H1 (cell line): ENCODE data around the gene SLC39A11. TPM values are rescaled to one million over a fixed set of nuclear protein-coding genes. Genes with fewer than 3 reads are reported as not detected.

Source experiments
- CTCF ChIA-PET: fragments of 300-600 bp; sonication (Branson Sonifier 250); formaldehyde crosslinking; loops from one replicate; lab custom pipeline; 2021; ENCODE audit not compliant: partially characterized antibody; lab: Charles Lee
- POLR2A ChIA-PET: fragments of 300-600 bp; sonication (Branson Sonifier 250); formaldehyde crosslinking; loops from one replicate; lab custom pipeline; 2021; ENCODE audit warnings: inconsistent platforms; ENCODE audit not compliant: partially characterized antibody; lab: Charles Lee
- DNase-seq, 2 experiments: peaks; one replicate each; pipeline versions ENCODE4 v3.0.0 to v3.0.0-alpha.2; 2010 to 2022; ENCODE audit warnings: low spot score in 2 of 2, low read depth in 1 of 2, mixed read lengths in 1 of 2
- FAIRE-seq: peaks from 2 replicates; lab custom pipeline; 2011; peaks lifted over from hg19 to GRCh38; lab: Jason Lieb, UNC
- H2AFZ ChIP-seq: 2 replicates; pipeline ENCODE4 v1.8.1; 2012; ENCODE audit warnings: low read length, inconsistent platforms
- H2AK5ac ChIP-seq: 2 replicates; pipeline ENCODE4 v1.6.1; 2013; ENCODE audit warnings: low read depth, low read length
- H2BK120ac ChIP-seq: replicated peaks from 2 replicates; pipeline ENCODE3; 2013; ENCODE audit warnings: low read depth, low read length, inconsistent platforms
- H2BK12ac ChIP-seq: 2 replicates; pipeline ENCODE4 v1.6.1; 2013; ENCODE audit warnings: low read depth, low read length
- H2BK15ac ChIP-seq: 2 replicates; pipeline ENCODE4 v1.6.1; 2013; ENCODE audit warnings: low read length
- H2BK20ac ChIP-seq: 2 replicates; pipeline ENCODE4 v1.6.1; 2013; ENCODE audit warnings: low read length
- H2BK5ac ChIP-seq: 2 replicates; pipeline ENCODE4 v1.6.1; 2013; ENCODE audit warnings: low read depth, low read length
- H3K14ac ChIP-seq: 2 replicates; pipeline ENCODE4 v1.6.1; 2013; ENCODE audit warnings: inconsistent platforms; ENCODE audit not compliant: insufficient read length
- H3K18ac ChIP-seq: 2 replicates; pipeline ENCODE4 v1.6.1; 2013; ENCODE audit warnings: low read length; ENCODE audit errors: extremely low read depth
- H3K23ac ChIP-seq: 2 replicates; pipeline ENCODE4 v1.6.1; 2013; ENCODE audit warnings: inconsistent platforms; ENCODE audit not compliant: insufficient read length
- H3K23me2 ChIP-seq: 2 replicates; pipeline ENCODE4 v1.6.1; 2013; ENCODE audit warnings: low read depth, low read length
- H3K27ac ChIP-seq: 2 replicates; pipeline ENCODE4 v1.6.1; 2011; ENCODE audit warnings: low read depth, low read length, inconsistent platforms
- H3K27me3 ChIP-seq, 4 experiments: replicated peaks in 1 of 4; 1 replicate in 1 of 4; 2 replicates in 3 of 4; pipeline versions ENCODE4 v1.6.1 to v1.8.1; 2011 to 2013; ENCODE audit warnings: low read length in 3 of 4, mild to moderate bottlenecking in 3 of 4, inconsistent platforms in 2 of 4, mixed read lengths in 2 of 4, moderate library complexity in 1 of 4; ENCODE audit not compliant: control insufficient read depth in 3 of 4, insufficient read depth in 3 of 4; ENCODE audit errors: extremely low read depth in 1 of 4
- H3K36me3 ChIP-seq, 4 experiments: 2 replicates each; pipeline versions ENCODE4 v1.6.1 to v1.8.1; 2011 to 2013; ENCODE audit warnings: mild to moderate bottlenecking in 4 of 4, low read length in 3 of 4, moderate library complexity in 2 of 4, control low read depth in 1 of 4, inconsistent platforms in 1 of 4; ENCODE audit not compliant: insufficient read depth in 4 of 4, control insufficient read depth in 2 of 4
- H3K4ac ChIP-seq: replicated peaks from 2 replicates; pipeline ENCODE3; 2013; ENCODE audit warnings: low read length, low read depth, mixed read lengths, inconsistent platforms; ENCODE audit not compliant: insufficient read length
- H3K4me1 ChIP-seq, 4 experiments: replicated peaks in 1 of 4; 1 replicate in 1 of 4; 2 replicates in 3 of 4; pipeline versions ENCODE4 v1.6.1 to v1.8.1; 2011 to 2013; ENCODE audit warnings: low read length in 3 of 4, inconsistent platforms in 2 of 4, mixed read lengths in 1 of 4; ENCODE audit not compliant: insufficient read depth in 4 of 4, control insufficient read depth in 3 of 4
- H3K4me2 ChIP-seq, 2 experiments: 2 replicates each; pipeline versions ENCODE4 v1.6.1 to v1.8.1; 2011 to 2013; ENCODE audit warnings: low read depth in 2 of 2, low read length in 2 of 2, control low read depth in 1 of 2, inconsistent platforms in 1 of 2, mild to moderate bottlenecking in 1 of 2; ENCODE audit not compliant: insufficient read depth in 1 of 2
- H3K4me3 ChIP-seq, 4 experiments: fragments of 200-600, 300-600 bp in 1 of 4; sonication (generic), shearing (Covaris generic), sonication (Bioruptor Twin) in 1 of 4; 2 replicates each; pipeline versions ENCODE4 v1.5.1 to v1.8.1; 2011 to 2016; ENCODE audit warnings: low read length in 4 of 4, low read depth in 3 of 4, control low read depth in 2 of 4, inconsistent platforms in 2 of 4, mild to moderate bottlenecking in 2 of 4, mixed read lengths in 1 of 4, moderate library complexity in 1 of 4; ENCODE audit not compliant: insufficient read depth in 2 of 4; ENCODE audit errors: extremely low read depth in 1 of 4
- H3K56ac ChIP-seq: replicated peaks from 2 replicates; pipeline ENCODE3; 2013; ENCODE audit warnings: low read depth, mild to moderate bottlenecking, mixed read lengths, low read length, inconsistent platforms; ENCODE audit not compliant: insufficient read length
- H3K79me1 ChIP-seq: 2 replicates; pipeline ENCODE4 v1.6.1; 2013; ENCODE audit warnings: low read depth, low read length, control low read depth
- H3K79me2 ChIP-seq, 2 experiments: 2 replicates each; pipeline versions ENCODE4 v1.6.1 to v1.8.1; 2012 to 2013; ENCODE audit warnings: low read length in 2 of 2, mild to moderate bottlenecking in 2 of 2, inconsistent platforms in 1 of 2; ENCODE audit not compliant: insufficient read depth in 2 of 2, control insufficient read depth in 1 of 2
- H3K9ac ChIP-seq, 4 experiments: replicated peaks in 1 of 4; 1 replicate in 1 of 4; 2 replicates in 3 of 4; pipeline versions ENCODE4 v1.6.1 to v1.8.1; 2011 to 2013; ENCODE audit warnings: low read depth in 3 of 4, low read length in 3 of 4, control low read depth in 2 of 4, mild to moderate bottlenecking in 2 of 4, moderate library complexity in 2 of 4, inconsistent platforms in 1 of 4; ENCODE audit errors: extremely low read depth in 1 of 4
- H3K9me3 ChIP-seq, 2 experiments: 2 replicates each; pipeline versions ENCODE4 v1.6.1 to v1.8.1; 2012 to 2013; ENCODE audit warnings: mild to moderate bottlenecking in 2 of 2, moderate library complexity in 2 of 2, control low read depth in 1 of 2, inconsistent platforms in 1 of 2, low read depth in 1 of 2, low read length in 1 of 2, mixed read lengths in 1 of 2; ENCODE audit not compliant: insufficient read depth in 2 of 2
- H4K20me1 ChIP-seq, 2 experiments: replicated peaks in 1 of 2; 2 replicates each; pipeline versions ENCODE3 to v1.8.1; 2011 to 2013; ENCODE audit warnings: inconsistent platforms in 2 of 2, low read length in 2 of 2, mild to moderate bottlenecking in 1 of 2; ENCODE audit not compliant: insufficient read depth in 2 of 2, control insufficient read depth in 1 of 2
- H4K5ac ChIP-seq: 2 replicates; pipeline ENCODE4 v1.6.1; 2013; ENCODE audit warnings: low read length, low read depth, mixed read lengths, inconsistent platforms; ENCODE audit not compliant: insufficient read length
- H4K8ac ChIP-seq: 2 replicates; pipeline ENCODE4 v1.8.0; 2013; ENCODE audit warnings: mild to moderate bottlenecking, moderate library complexity, low read length, inconsistent platforms; ENCODE audit not compliant: insufficient read depth; ENCODE audit errors: extremely low read depth
- H4K91ac ChIP-seq: replicated peaks from 2 replicates; pipeline ENCODE3; 2013; ENCODE audit warnings: low read length, mixed read lengths, inconsistent platforms; ENCODE audit not compliant: insufficient read length
- CBX5 ChIP-seq: fragments of 300-800, 300-1000 bp; sonication (generic); IDR thresholded peaks from 2 replicates; pipeline ENCODE4 v1.7.1; 2016; ENCODE audit warnings: antibody characterized with exemption, low read length, low read depth
- FOSL1 ChIP-seq: IDR thresholded peaks from 2 replicates; pipeline ENCODE4 v1.6.1; 2011; ENCODE audit warnings: mild to moderate bottlenecking, low read depth, low read length, moderate library complexity; ENCODE audit not compliant: insufficient read depth
- NANOG ChIP-seq: IDR thresholded peaks from 2 replicates; pipeline ENCODE4 v1.6.1; 2011; ENCODE audit warnings: low read length, low read depth, mild to moderate bottlenecking, inconsistent platforms; ENCODE audit not compliant: insufficient read depth, poor library complexity, severe bottlenecking
- RBBP5 ChIP-seq: IDR thresholded peaks from 2 replicates; pipeline ENCODE4 v1.7.1; 2012; ENCODE audit warnings: low read depth, mild to moderate bottlenecking, inconsistent platforms, low read length, moderate library complexity, borderline replicate concordance
- SP1 ChIP-seq: IDR thresholded peaks from 2 replicates; pipeline ENCODE4 v1.6.1; 2011; ENCODE audit warnings: low read depth, low read length
- TEAD4 ChIP-seq: IDR thresholded peaks from 2 replicates; pipeline ENCODE4 v1.6.1; 2012; ENCODE audit warnings: low read depth, low read length, inconsistent platforms, mixed read lengths
- WGBS, 2 experiments: shearing (Covaris generic) in 1 of 2; methylation state at CpG; one replicate each; pipeline versions ENCODE4 v1.1.6 to v1.1.7; 2013 to 2015; ENCODE audit warnings: low lambda C conversion rate in 2 of 2, mixed read lengths in 2 of 2, inconsistent platforms in 1 of 2, low coverage in 1 of 2, missing lambda C conversion rate in 1 of 2; ENCODE audit not compliant: insufficient replicate concordance in 2 of 2, insufficient coverage in 1 of 2, insufficient read length in 1 of 2; ENCODE audit errors: extremely low coverage in 1 of 2, missing lambda C conversion rate in 1 of 2; 5-methylcytosine and 5-hydroxymethylcytosine counted together
- polyA plus RNA-seq, 7 experiments: library from polyadenylated mRNA; depleted of rRNA in 3 of 7; stranded (reverse) in 5 of 7; unstranded in 2 of 7; fragments of >200 nt in 5 of 7; fragments of 200-250 nt in 2 of 7; gene quantifications; 1 replicate in 5 of 7; 2 replicates in 1 of 7; 4 replicates in 1 of 7; pipeline versions ENCODE4 v1.2.1 to v1.2.3, GENCODE V29; 2011 to 2013; ENCODE audit warnings: missing spikeins in 2 of 7, mixed read lengths in 2 of 7
- total RNA-seq: library from RNA; stranded (reverse); fragmentation: NEBNext Ultra II Directional; extraction: Animal tissue kit (Norgen Biotek cat#: 25700); gene quantifications from 2 replicates; pipeline ENCODE4 v1.2.1, GENCODE V29; 2021
- TF ChIP-seq, protein P1 (sequence below): IDR thresholded peaks from 2 replicates; pipeline ENCODE4 v1.6.1; 2011; ENCODE audit warnings: low read depth, mild to moderate bottlenecking, low read length; ENCODE audit not compliant: insufficient read depth

The SLC39A11 gene
- total and polyA plus RNA-seq, 2 of the 8 experiments (the other 6 are each of a cell fraction or from before 2014, with no cell fraction given) = 12.2 to 19.6 TPM

DNA sequence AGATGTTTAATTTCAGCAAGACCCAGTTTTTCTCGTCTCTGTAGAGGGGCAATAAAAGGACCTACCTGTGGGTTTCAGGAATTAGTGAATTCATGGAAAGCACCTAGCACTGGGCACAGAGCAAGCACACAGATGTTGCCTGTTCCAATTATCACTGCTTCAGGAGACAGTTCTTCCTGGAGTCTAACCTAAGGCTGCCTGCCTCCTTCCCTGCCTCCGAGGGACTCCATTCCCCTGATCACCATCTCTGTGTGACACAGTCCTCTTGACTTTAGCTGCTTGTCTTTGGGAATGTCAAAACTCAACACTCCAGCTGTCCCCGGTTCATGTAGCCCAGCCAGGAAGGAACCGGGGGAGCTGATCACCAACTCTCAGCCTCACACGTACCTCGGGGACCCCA, 474.9 kb downstream of the SLC39A11 start:
- H2BK5ac ChIP-seq = no peak overlapping the region; the same call in 1 of the 2 replicates
- no peaks in the 10 kb centered on the region for H3K79me2 ChIP-seq
- H4K8ac ChIP-seq = no peak overlapping the region
- H3K14ac ChIP-seq = no peak overlapping the region
- no peak overlapping the region for H3K18ac ChIP-seq
- ChIA-PET POLR2A (interaction anchor here (0.5 to 1.4 kb wide), 2 partner anchors 26 to 760 kb away, joined by 4 to 5 read pairs; no protein-coding TSS in a partner anchor), CTCF (interaction anchor here (0.8 to 1.9 kb wide), 9 partner anchors 13 to 107 kb away, joined by 3 to 8 read pairs (median 4); no protein-coding TSS in a partner anchor)
- peaks cover 2 to 6% (median 3%) of the 10 kb centered on the region in 4 experiments; a peak in 4 of 7 replicates for H3K4me1 ChIP-seq
- FAIRE-seq (no peak), DNase-seq (no peak)
- H4K5ac ChIP-seq = no peak overlapping the region
- no peak overlapping the region for H3K4me2 ChIP-seq
- no peak overlapping the region for H3K9ac ChIP-seq
- H3K4ac ChIP-seq = no peak overlapping the region
- no peak overlapping the region for H2AFZ ChIP-seq
- no peak overlapping the region for H4K91ac ChIP-seq
- no peak overlapping the region for H3K23ac ChIP-seq
- H2BK15ac ChIP-seq = no peak overlapping the region
- H2BK120ac ChIP-seq = no peak overlapping the region
- no peak overlapping the region for H3K56ac ChIP-seq
- no peaks in the 10 kb centered on the region for H3K23me2 ChIP-seq
- H3K79me1 ChIP-seq = no peaks in the 10 kb centered on the region
- H4K20me1 ChIP-seq = no peaks in the 10 kb centered on the region
- no peaks in the 10 kb centered on the region for H3K9me3 ChIP-seq
- no peaks in the 10 kb centered on the region for H3K36me3 ChIP-seq
- no peak overlapping the region for H3K4me3 ChIP-seq
- H3K27ac ChIP-seq = no peak overlapping the region
- no peak overlapping the region for H2BK12ac ChIP-seq
- 86% methylated on average over 6 of the region's 6 CpGs; no CpG with 5 or more reads in 1 of the 2 experiments for WGBS, 2 experiments
- H2BK20ac ChIP-seq = no peak overlapping the region
- H3K27me3 ChIP-seq = peaks cover 0 to 2% (median 0%) of the 10 kb centered on the region in 4 experiments; a peak in 2 of 7 replicates
- H2AK5ac ChIP-seq = no peak overlapping the region; the same call in 1 of the 2 replicates
- TF ChIP-seq, protein P1, sequence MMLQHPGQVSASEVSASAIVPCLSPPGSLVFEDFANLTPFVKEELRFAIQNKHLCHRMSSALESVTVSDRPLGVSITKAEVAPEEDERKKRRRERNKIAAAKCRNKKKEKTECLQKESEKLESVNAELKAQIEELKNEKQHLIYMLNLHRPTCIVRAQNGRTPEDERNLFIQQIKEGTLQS = no peak
- no peak for TF ChIP-seq CBX5
- no peak for TF ChIP-seq RBBP5
- no peak for TF ChIP-seq SP1
- TF ChIP-seq TEAD4 = no peak
- no peak for TF ChIP-seq FOSL1
- TF ChIP-seq NANOG = no peak
